C4-2B (cell line): Measurements from ENCODE around the gene RET.

Source experiments
- H3K27ac ChIP-seq: fragments of 450-650 bp; 2 replicates; pipeline ENCODE4 v1.5.1; 2017
- CTCF ChIP-seq: fragments of 450-650 bp; conservative IDR thresholded peaks from 2 replicates; pipeline ENCODE4 v1.5.1; 2017; ENCODE audit warnings: mild to moderate bottlenecking
- ZFX ChIP-seq: fragments of 450-650 bp; IDR thresholded peaks from 2 replicates; pipeline ENCODE4 v1.6.1; 2017

The RET gene

DNA sequence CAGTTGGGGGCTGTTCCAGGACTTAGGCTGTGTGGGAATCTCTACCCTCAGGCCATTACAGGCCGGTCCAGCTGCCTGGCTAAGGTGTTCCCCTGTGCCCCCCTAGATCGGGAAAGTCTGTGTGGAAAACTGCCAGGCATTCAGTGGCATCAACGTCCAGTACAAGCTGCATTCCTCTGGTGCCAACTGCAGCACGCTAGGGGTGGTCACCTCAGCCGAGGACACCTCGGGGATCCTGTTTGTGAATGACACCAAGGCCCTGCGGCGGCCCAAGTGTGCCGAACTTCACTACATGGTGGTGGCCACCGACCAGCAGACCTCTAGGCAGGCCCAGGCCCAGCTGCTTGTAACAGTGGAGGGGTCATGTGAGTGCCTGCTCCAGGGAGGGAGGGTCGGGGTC lies 34.2 kb downstream of the RET start:
- no peak overlapping the region for H3K27ac ChIP-seq
- no peak for TF ChIP-seq CTCF
- TF ChIP-seq ZFX = no peak

DNA sequence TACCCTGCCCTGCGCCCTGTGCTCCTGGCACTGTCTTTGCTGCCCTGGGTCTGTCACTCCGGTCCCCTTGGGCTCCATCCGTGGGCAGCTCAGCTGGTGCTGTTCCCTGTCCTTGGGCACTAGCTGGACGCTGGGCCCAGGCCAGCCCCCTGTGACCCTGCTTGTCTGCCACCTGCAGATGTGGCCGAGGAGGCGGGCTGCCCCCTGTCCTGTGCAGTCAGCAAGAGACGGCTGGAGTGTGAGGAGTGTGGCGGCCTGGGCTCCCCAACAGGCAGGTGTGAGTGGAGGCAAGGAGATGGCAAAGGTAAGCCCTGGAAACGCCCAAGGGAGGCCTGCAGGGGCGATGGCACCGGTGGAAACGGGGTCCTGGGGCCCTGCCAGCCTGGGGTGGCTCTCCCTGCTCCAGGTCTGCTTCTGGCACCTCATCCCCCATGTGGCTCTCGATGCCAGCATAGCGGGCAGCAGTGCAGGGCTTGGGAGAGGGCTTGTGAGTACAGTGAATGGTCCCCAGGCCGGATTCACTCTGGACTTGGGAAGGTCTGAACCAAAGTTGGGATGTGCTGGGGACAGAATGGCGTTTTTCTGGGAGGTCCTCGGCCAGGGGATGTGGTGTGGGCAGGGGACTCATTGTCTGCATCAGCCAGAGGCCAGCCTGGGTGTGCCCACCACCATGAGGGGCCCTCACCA lies 35.2 kb downstream of the RET start:
- no peak overlapping the region for H3K27ac ChIP-seq
- TF ChIP-seq CTCF = no peak
- no peak for TF ChIP-seq ZFX

DNA sequence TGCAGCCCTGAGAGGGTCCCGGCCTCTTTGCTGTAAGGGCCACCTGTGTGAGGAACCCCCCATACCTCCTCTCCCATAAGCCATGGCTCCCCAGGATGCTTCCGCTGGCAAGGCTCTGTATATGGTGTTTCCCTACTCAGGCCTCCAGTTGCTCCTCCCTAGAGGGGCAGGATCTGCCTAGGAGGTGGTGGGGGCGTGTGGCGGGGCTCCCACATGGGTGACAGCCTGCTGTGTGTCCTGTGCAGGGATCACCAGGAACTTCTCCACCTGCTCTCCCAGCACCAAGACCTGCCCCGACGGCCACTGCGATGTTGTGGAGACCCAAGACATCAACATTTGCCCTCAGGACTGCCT lies 35.7 kb downstream of the RET start:
- TF ChIP-seq CTCF (no peak), ZFX (no peak)
- H3K27ac ChIP-seq = no peak overlapping the region

- TF ChIP-seq CTCF (no peak), ZFX (no peak)
- no peak overlapping the region for H3K27ac ChIP-seq
Observed at GRCh38 chr10:43113201-43114087, 36.6 kb downstream of the RET start.

DNA sequence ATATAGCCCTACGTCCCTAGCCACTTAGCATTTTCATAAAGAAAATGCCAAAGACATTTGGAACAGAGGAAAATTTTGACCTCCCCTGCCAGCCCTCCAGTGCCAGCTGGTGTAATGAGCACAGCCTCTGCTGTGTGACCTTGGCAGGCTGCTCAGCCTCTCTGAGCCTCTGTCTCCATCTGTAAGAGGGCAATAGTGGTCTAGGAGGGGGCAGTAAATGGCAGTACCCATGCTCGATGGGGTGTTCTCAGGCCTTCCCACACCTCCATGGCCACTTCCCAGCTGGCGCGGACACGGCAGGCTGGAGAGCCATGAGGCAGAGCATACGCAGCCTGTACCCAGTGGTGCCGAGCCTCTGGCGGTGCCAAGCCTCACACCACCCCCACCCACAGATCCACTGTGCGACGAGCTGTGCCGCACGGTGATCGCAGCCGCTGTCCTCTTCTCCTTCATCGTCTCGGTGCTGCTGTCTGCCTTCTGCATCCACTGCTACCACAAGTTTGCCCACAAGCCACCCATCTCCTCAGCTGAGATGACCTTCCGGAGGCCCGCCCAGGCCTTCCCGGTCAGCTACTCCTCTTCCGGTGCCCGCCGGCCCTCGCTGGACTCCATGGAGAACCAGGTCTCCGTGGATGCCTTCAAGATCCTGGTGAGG lies 37.3 kb downstream of the RET start:
- TF ChIP-seq CTCF = no peak
- TF ChIP-seq ZFX = no peak
- H3K27ac ChIP-seq = no peak overlapping the region

GRCh38 chr10:43114743-43115611 lies 38.1 kb downstream of the RET start:
- H3K27ac ChIP-seq = no peak overlapping the region
- TF ChIP-seq CTCF = no peak
- TF ChIP-seq ZFX = no peak
